GM19395 (cell line): ENCODE measurements around the gene CIT.

ENCODE experiments used
- ATAC-seq: cut with Tn5 transposase; IDR thresholded peaks from one replicate; pipeline ENCODE4 v1.9.1; 2021; ENCODE audit warnings: mild to moderate bottlenecking, moderate library complexity; ENCODE audit not compliant: unreplicated experiment

Gene CIT

GRCh38 chr12:119681728-119682638 is 195.1 kb downstream of the CIT start:
- ATAC-seq = peak; percentile 53

GRCh38 chr12:119681111-119681510 is 196.0 kb downstream of the CIT start:
- ATAC-seq = no peak

- no peak for ATAC-seq
These were observed 197.6 kb downstream of the CIT start for GRCh38 chr12:119679490-119679889.

- no peak for ATAC-seq
These were observed 198.0 kb downstream of the CIT start for GRCh38 chr12:119679081-119679480.

- no peak for ATAC-seq
These were observed 198.7 kb downstream of the CIT start for GRCh38 chr12:119678459-119678858.

- ATAC-seq = no peak
These were observed 200.5 kb downstream of the CIT start for GRCh38 chr12:119676573-119676972.

GRCh38 chr12:119676022-119676421 is 201.1 kb downstream of the CIT start:
- ATAC-seq = no peak

GRCh38 chr12:119674560-119674959 is 202.6 kb downstream of the CIT start:
- ATAC-seq = no peak

- ATAC-seq = no peak
These were observed 203.5 kb downstream of the CIT start for GRCh38 chr12:119673634-119674033.

- no peak for ATAC-seq
These were observed 204.9 kb downstream of the CIT start for GRCh38 chr12:119672194-119672593.

GRCh38 chr12:119671070-119671469 is 206.1 kb downstream of the CIT start:
- ATAC-seq = no peak

GRCh38 chr12:119669744-119670472 is 207.2 kb downstream of the CIT start:
- ATAC-seq = no peak

GRCh38 chr12:119668324-119668841 is 208.7 kb downstream of the CIT start:
- ATAC-seq = no peak

GRCh38 chr12:119667577-119668323 is 209.4 kb downstream of the CIT start, which contains the start of gene PRKAB1:
PRKAB1 (plus strand) TSS chr12:119668133; CDS start chr12:119668245, 112 bp downstream.
- peak; percentile 94 for ATAC-seq

- ATAC-seq = peak; percentile 33
These were observed 210.1 kb downstream of the CIT start for GRCh38 chr12:119666900-119667576.

- no peak for ATAC-seq
These were observed 210.8 kb downstream of the CIT start for GRCh38 chr12:119666226-119666795.

GRCh38 chr12:119665164-119665929 is 211.8 kb downstream of the CIT start:
- ATAC-seq = no peak

GRCh38 chr12:119664642-119665041 is 212.5 kb downstream of the CIT start:
- no peak for ATAC-seq

GRCh38 chr12:119661882-119662281 is 215.2 kb downstream of the CIT start:
- no peak for ATAC-seq
